ENCODE results near the gene MTUS2.

Gene MTUS2

DNA sequence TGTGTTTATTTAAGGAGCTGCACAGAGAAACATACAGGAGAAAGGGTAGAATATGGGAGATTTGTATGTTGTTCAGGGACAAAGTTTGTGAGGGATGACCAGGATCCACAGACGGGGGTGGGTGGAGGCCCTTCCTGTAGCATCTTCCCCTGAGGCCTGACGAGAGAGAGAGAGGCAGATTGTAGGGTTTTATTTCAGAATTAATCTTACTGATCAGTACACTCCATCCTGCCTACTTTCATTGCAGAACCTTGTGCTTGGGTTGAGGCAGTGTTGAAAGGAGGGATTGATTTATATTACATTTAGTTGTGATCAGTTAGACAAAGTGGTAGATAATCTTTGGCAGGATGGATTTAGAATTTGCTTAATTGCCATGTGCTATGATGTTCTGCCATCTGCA lies 39.6 kb downstream of the MTUS2 start:
- no peak for DNase-seq

DNA sequence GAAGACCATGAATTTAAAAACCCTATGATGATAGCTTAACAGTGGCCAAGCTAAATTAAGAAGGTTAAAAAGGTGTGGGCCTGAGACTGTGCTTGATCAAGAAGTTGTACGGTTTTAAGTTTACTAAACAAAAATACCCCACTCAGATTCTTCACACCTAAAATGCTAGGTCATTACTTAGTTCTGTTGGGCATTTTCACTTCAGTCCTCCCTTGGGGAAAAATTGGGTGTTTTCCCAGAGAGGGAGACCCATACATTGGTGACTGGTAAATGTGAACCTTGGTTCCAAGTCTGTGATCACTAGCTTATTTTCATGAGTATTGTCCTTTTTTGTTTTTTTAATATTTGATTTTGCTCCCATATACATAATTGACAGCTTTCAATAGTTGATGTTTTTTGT lies 44.4 kb downstream of the MTUS2 start:
- no peak for DNase-seq

DNA sequence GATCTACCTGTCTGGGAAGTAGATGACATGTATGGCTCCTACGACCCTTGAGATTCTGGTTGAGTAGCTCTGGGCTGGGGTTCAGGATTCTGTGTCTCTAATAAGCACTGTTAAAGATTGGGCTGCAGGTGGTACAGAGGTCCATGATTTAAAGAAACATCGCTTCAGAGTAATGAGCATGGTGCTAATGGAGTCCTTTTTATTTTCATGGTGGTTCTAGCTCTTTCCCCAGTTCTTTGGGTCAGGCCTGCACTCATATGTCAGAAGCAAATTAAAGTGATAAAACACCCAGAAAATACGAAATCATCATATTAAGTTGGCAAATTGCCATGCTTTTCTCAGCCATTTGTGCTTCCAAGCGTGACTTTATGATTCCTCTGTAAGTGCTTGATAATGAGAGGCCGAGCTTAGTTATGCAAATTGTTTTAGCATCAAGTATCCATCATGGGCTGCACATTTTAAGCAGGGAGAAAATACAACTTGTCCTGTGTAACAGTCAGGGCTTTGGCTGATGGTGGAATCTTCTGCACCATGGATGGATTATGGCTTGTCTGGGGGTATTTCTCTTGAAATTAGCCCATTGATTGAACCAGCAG lies 45.1 kb downstream of the MTUS2 start:
- DNase-seq = no peak

DNA sequence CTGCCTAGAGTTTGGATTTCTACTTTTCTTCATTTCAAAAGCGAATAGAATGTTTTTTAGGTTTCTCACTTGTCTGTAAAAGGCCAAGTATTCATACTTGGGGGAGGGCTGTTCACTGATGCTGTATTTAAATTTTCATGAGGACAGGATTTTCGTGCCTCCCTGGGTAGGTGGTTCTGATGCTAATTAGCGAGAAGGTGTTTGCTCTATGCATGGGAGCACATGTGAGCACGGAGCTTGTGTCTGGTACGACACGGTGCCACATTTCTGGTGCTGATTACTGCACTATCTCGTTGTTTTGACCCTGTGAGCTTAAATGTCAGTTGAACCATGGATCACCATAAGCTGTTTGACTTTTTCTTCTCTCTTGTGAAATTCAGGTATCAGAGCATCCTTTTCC lies 45.8 kb downstream of the MTUS2 start:
- DNase-seq = no peak

DNA sequence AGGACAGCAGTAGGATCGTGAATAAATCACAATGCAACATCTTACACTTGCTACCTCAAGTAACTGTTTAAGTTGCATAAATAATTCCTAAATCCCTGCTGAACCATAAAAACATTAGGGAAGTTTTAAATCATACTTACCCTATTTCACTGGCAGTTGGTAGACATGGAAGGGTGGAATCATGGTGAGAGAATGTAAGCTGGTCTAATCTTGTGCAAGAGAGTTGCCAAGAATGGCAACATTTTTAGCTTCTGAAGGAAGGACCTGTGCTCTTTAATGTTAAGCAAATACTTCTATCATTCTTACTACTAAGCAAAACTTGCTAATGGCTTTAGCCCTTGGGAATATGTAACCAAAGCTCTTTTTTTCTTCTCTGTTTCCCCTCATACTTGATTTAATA lies 46.8 kb downstream of the MTUS2 start:
- DNase-seq = no peak

DNA sequence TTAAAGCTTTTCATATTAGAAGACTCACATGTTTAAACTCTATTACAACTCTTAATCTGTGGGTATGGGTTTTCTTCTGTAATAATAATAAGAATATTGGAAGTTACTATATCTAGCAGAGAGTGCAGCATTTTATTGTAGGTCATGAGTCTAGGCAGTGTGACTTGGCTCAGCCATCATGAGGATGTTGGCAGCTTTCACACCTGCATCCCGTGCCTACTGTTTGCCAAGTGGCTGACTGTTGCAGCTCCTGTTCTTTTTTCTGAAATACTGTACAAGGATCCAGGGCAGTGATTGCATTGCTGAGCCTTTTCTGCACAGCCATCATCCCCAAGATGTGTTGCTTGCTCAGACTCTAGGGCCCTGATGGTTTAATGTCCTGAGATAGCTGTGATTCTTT lies 47.4 kb downstream of the MTUS2 start:
- DNase-seq = no peak

DNA sequence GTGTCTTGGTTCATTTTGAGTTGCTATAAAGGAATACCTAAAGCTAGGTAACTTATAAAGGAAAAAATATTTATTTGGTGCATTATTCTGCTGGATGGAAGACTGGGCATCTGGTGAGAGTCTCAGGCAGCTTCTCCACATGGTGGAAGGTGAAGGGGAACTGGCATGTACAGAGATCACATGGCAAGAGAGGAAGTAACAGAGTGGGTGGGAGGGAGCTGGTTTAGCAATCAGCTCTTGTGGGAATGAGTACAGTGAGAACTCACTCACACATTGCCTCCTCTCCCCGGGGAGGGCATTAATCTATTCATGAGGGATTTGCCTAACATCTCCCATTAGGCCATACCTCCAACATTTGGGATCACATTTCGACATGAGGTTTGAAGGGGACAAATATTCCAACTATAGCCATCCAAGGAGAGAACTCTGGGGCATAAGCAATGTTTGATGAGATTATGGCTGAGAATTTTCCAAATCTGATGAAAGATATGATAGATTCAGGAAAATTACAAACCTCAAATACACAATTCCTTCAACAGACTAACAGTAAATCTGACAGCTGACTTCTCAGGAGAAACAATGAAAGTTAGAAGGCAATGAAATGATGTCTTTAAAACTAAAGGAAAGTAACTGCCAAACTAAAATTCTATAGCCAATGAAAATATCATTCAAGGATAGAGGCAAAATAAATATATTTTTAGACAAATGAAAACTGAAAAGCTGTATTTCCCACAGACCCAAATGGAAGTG lies 52.5 kb downstream of the MTUS2 start:
- no peak for DNase-seq

DNA sequence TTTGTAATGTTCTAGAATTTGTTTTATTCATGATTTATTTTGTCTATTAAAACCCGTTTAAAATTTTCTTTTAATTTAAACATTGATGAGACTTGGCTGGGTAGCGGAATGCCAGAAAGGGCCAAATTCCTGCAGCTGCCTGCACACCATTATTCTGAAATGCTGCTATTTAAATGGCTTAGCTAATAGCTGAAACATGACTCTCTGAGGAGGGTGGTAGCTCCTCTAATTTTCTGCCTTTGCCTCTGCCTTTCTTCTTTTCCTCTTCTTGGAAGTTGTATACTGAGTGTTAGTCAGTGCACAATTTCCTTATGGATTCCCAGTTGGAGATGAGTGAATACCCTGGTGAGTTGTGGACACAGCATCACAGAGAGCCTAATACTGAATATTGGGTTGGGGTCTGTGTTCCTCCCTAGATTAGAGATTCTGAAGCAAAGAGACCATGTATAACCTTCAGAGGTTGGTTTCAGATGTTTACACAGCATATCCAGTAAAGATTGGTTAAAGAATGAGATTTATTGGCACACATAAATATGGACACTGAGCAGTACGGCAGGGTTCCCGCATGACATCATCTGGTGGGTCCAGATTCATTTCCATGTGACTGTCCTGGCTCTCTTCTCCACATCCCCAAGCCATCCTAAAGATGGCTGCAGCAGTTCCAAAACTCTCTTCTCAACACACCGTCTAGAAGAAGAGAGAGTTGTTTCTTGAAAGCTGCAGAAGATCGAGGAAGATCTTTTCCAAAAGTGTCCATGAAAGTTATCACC lies 55.9 kb downstream of the MTUS2 start:
- DNase-seq = no peak

DNA sequence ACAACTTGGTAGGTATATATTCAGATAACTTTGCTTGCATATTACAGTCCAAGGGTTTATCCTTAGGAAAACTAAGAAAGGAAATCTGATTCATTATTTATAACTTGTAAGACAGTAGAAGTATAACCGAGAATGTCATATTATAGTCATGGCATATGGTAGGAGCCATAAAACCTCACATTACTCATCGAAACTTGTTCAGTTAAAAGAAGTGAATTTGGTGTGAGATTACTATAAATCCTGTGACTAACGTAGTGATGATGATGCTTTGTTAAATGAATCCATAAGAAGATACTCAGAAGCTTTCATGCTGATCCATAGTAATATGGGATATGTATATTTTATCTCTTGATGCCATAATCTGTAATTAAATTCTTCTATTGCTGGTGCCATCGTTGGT lies 57.3 kb downstream of the MTUS2 start:
- DNase-seq = no peak

DNA sequence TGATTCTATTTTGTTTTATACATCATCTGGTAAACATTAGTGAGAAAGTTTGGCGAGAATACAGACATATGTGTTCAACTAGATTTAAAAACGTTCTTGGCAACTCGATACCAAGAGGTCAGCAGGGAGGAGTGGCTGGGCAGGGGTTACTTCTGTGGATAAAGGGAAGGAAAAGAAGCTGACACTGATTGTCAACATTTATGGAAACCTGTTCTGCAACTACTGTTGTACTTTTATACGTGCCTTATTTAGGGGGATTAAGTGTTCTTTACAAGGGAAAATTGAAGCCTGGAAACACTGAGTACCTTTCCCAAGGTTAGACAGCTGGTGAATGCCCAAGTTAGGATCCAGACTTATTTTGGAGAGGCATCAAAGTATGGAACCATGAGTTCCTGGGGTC lies 65.0 kb downstream of the MTUS2 start:
- DNase-seq = no peak

DNA sequence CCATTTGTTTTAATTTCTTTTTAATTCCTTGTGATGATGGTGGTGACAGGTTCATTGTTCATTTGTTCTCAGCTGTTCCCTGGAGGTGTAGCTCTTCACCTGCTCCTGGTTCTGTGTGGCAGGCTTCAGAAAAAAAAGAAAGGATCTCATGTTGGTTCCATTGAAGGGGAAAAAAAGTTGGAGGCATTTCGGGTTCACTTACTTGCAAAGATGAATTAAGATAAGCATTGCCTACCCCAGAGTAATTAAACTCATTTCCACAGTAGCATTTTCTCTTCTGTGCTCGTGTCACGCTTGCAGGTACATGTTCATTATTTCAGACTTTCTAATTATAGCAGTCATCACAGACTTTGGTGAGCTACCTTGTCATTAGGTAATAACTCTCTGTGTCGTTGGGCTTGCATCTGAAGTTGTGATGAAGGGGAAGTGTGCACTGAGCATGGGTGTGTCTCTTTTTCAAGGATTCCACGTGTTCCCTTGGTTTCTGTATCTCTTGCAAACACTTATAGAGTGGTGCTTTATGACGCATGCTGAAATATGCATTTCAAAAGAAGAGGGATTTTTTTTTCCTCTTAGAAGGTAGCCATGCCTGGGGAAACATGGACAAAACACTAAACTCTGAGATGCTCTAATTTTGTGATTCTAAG lies 69.1 kb downstream of the MTUS2 start:
- no peak for DNase-seq

DNA sequence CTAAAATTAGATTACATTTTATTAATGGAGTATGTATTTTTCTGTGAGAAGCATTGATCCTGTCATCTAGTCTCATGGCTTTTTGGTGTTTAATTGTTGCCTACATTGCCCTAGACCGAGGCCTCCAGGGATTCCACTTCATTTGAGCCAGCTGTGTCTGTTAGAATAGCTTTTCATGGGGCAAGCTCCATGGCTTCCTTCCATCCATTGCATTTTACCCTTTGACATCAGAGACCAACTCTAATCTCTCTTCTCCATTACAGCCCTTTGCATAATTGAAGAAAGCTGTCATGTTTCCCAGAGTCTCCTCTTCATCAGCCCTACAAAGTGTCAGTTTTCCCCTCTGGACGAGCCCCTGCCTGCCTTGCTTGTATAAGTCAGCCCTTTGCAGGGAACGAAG lies 70.6 kb downstream of the MTUS2 start:
- no peak for DNase-seq

DNA sequence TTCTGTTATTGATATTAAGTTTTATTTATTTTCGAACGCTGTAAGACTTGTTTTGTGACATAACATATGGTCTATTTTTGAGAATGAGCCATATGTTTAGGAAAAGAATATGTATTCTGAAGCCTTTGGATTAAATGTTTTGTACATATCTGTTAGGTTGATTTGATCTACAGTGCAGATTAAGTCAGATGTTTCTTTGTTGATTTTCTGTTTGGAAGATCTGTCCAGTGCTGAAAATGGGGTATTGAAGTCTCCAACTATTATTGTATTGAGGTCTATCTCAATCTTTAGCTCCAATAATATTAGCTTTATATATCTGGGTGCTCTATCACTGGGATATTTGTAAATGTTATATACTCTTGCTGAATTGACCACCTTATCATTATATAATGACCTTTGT lies 97.9 kb downstream of the MTUS2 start:
- no peak for DNase-seq

DNA sequence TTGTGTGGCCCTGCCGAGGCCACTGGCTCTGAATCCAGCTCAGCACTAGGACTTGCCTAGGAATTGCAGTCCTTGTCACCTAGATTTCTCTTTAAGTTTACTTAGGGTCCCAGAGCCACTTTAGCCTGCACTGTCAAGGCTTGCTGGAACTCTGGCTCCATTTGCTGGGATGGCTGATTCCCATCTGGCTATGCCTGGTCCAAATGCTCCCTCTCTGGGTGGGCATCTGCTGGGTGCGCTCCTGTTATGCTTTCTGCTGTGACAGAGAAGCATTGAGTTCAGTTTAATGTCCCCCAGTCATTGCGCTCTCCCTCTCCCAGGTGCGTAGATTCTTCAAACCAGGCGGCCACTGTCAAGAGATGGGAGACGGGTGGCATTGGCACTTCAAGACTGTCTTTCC lies 102.2 kb downstream of the MTUS2 start:
- no peak for DNase-seq

DNA sequence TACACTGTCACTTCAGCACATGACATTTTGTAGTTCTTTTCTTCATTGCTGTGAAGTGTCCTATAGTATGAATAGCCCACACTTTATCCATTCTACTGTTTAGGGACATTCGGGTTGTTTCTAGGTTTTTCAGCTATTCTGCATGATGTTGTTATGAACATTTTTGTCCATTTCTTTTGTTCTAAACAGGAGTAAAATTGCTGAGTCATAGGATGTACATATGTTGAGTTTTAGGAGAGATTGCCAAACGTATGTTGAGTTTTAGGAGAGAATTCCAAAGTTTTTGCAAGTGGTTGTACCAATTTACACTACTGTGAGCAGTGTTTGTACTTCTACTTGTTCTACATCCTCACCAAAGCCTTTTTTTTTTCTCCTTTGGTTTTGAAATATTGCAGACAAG lies 115.0 kb downstream of the MTUS2 start:
- DNase-seq = no peak

DNA sequence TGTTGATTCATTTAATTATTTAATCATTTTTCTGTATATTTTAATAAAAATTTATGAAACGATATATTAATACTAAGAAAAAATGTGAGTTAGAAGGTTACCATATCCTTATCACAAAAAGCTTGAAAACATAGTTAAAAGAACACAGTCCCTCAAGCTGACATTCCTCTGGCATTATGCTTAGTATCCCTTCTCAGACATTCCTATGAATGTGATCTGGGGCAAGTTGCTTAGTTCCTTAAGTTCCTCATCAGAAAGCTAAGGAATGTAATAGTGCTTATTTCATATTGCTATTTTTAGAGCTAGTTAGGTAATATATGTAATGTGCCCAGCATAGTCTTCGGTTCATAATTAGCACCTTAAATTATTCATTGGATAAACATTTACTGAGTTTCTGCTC lies 122.8 kb downstream of the MTUS2 start:
- no peak for DNase-seq

DNA sequence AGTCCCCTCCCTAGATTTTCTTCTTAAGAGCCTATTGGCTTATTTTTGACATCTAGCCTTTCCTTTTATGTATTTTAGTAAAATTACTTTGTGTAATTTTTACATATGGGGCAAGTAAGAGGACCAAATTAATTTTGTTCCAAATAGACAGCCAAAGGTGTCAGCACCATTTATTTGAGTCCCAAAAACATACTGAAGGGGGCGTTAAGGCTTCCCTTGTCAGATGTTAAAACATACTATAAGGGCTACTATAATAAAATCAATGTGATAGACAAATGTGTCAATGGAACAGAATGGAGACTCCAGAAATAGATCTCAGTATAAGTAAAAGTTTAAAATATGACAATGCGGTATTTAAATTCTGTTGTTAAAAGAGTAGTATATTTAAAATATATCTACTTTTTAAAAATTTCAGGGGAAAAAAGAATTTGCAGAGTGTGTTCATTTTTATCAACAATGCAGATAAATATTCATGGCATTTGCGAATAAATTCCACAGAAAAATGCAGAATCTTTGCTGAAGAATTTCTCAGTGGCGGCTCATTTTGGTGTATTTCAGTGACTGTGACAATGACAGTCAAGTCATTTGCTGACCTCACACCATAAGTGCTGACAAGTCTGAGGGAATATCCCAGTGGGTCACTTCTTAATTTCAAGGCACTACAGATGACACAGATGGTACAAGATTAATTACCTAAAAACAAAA lies 133.7 kb downstream of the MTUS2 start:
- no peak for DNase-seq

DNA sequence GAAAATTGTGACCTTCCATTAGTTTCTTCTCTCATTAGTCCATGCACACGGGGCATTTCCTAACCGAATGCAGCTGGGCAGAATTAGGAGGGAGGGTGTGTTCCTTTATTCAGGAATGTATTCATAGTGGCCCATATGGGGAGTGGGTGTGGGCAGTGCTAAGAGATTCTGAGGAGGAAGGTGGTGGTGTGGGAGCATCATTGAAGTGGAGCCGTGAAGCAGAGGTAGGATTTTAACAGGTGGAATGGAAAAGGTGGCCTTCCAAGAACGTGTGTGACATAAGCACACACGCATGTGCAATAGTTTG lies 134.2 kb downstream of the MTUS2 start:
- no peak for DNase-seq

DNA sequence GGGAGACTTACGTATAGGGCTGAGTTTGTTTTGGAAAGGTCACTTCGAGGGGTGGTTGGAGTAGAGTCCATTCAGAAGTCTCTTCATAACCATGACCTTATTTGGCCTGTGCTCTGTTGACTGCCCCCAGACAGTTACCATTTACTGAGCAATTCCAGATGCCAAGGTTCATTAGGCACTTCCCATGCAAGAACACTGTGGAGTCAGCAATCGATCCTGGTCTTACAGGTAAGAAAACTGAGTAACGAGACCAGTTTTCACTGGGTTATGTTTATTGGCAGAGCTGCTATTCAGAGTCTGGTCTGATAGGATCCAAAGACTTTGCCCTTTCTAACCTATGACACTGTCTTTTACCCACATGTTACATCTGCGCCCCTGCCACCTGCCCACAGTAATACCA lies 134.7 kb downstream of the MTUS2 start:
- DNase-seq = no peak

DNA sequence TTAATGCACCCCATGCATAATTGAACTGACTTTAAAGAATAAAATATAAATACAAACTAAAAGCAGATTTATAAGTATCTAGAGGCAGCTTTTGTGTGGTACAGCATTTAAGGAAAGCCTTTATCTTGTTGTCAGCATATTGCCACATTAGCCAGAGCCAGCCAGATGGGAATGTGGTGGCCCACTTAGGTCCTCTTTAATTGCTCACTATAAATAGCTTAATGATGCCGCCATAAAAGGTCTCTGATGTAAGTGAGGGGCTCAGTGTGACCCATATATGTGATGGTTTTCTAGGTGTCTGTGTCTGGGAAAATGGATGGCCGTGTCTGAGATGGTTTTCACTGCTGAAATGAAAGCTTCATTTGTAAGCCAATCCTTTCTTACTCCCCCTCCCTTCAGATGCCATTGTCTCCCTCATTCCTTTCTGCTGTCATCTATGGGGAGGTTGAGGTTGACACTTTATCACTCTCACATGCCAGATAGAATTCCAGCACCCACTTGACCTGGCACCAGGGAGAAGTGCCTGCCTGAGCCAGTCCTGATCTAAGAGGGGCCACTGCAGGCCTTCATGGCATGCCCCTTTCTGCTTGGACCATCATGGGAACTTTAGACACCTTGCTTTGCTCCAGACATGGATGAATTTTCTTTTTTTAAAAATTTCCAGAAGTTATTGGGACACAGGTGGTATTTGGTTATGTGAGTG lies 135.3 kb downstream of the MTUS2 start:
- no peak for DNase-seq

DNA sequence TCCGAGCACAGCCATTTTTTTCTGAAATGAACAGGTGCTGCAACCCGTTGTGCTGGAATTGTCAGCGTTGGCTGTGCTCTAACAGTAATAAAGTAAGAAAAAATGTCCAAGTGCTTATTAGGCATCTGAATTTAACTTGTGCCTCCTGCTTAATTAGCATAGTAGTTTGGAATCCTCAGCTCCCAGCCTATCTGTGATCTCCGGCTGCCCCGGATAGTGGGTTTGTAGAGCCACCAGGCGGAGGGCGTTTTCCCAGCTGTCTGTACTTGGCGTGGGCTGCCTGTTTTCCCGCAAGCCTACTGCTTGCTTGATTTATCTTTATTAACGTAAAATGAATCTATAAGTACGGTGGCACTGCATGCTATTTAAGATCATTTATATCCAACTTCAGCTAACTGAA lies 137.9 kb downstream of the MTUS2 start:
- no peak for DNase-seq

DNA sequence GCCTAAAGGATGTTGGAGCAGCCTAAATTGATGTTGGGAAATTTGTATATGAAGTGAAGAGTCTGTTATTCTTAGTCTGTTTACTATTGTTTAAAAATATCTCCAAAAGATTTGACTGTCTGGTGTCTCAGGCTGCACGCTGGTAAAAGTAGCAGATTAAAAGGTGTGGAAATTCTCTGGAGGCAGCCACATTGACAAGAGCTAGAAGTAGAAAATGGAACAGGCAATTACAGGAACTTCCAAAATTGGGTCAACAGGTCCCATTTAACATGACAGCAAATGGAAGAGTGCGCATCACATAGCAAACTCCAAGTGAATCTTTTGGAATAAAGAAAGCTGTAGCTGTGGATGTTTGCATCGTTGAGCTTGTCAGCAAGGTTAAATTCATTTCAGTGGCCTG lies 138.3 kb downstream of the MTUS2 start:
- DNase-seq = no peak

DNA sequence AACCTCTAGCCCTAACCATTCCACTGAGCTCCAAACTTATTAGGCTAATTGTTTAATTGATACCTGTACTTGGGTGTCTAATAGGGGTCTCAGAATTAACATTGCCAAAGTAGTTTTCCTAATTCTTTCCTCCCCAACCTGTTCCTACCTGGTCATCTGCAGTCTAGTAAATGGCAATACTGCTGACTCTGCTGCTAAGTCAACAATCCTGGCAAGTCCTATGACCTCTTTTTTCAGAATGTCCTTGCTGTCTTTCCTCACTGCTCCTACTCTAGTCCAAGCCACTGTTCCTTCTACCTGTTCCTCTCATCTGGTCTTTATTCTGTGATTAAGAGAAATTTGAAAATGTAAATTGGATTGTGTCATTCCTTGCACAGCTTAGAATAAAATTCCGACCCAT lies 143.9 kb downstream of the MTUS2 start:
- DNase-seq = no peak
